Lower lobe of right lung (tissue), 2 donors: ENCODE measurements around the gene SLC36A1. TPM values are rescaled to one million over a fixed set of nuclear protein-coding genes. Genes with fewer than 3 reads are reported as not detected.

Source experiments
- ATAC-seq, 2 donors: fragments of 200-7000 bp; cut with Tn5 transposase; one replicate each; pipeline ENCODE4 v1.9.1; 2020 to 2022; ENCODE audit warnings: mild to moderate bottlenecking in 2 of 2, moderate library complexity in 2 of 2
- DNase-seq: peaks from one replicate; pipeline ENCODE4 v3.0.0-alpha.2; 2020
- H3K27ac ChIP-seq: fragments of 200-600 bp; one replicate; pipeline ENCODE4 v1.8.0; 2022
- H3K27me3 ChIP-seq: fragments of 200-600 bp; one replicate; pipeline ENCODE4 v1.8.0; 2022; ENCODE audit warnings: low read depth
- H3K36me3 ChIP-seq: fragments of 200-600 bp; one replicate; pipeline ENCODE4 v1.8.0; 2022; ENCODE audit warnings: mild to moderate bottlenecking
- H3K4me1 ChIP-seq: fragments of 200-600 bp; one replicate; pipeline ENCODE4 v1.8.0; 2022
- H3K4me3 ChIP-seq: fragments of 200-600 bp; one replicate; pipeline ENCODE4 v1.8.0; 2022; ENCODE audit warnings: mild to moderate bottlenecking
- H3K9me3 ChIP-seq: fragments of 200-600 bp; one replicate; pipeline ENCODE4 v1.8.0; 2022
- CTCF ChIP-seq: fragments of 200-600 bp; IDR thresholded peaks from one replicate; pipeline ENCODE4 v1.8.0; 2022; ENCODE audit warnings: antibody characterized with exemption, mild to moderate bottlenecking
- intact Hi-C: fragments of 100-400 bp; cut with DNase I; formaldehyde crosslinking; loops from one replicate; pipeline ENCODE4 v1.11.0; 2022
- total RNA-seq: library from RNA; stranded (reverse); fragmentation: NEBNext Ultra II Directional; extraction: Animal tissue kit (Norgen Biotek cat#: 25700); gene quantifications from one replicate; pipeline ENCODE4 v1.2.1, GENCODE V29; 2021
- donor health status: DM: no; HTN: yes; CAD: no; lungs with severe emphysema.

The SLC36A1 gene
- total RNA-seq, 1 donor from 2014 or later = 11.5 TPM

GRCh38 chr5:151449297-151449696 is 1.9 kb downstream of the SLC36A1 start:
- H3K4me3 ChIP-seq = peak overlapping the region; percentile 88
- H3K27me3 ChIP-seq = no peaks in the 10 kb centered on the region
- DNase-seq (no peak), ATAC-seq (no peak)
- intact Hi-C loops = loop anchor here (10.0 kb wide), 1 partner anchor 206 kb away; no protein-coding TSS in a partner anchor
- no peaks in the 10 kb centered on the region for H3K36me3 ChIP-seq
- peaks cover 21% of the 10 kb centered on the region for H3K4me1 ChIP-seq
- no peak overlapping the region for H3K27ac ChIP-seq
- no peak for TF ChIP-seq CTCF
- no peaks in the 10 kb centered on the region for H3K9me3 ChIP-seq

- ATAC-seq (no peak), DNase-seq (no peak)
- no peak for TF ChIP-seq CTCF
- intact Hi-C loops = loop anchor here (10.0 kb wide), 1 partner anchor 205 kb away; no protein-coding TSS in a partner anchor
- H3K4me1 ChIP-seq = peaks cover 21% of the 10 kb centered on the region
- no peaks in the 10 kb centered on the region for H3K36me3 ChIP-seq
- H3K27ac ChIP-seq = no peak overlapping the region
- H3K9me3 ChIP-seq = no peaks in the 10 kb centered on the region
- no peak overlapping the region for H3K4me3 ChIP-seq
- no peaks in the 10 kb centered on the region for H3K27me3 ChIP-seq
Measured at GRCh38 chr5:151449839-151450238, 2.4 kb downstream of the SLC36A1 start.

GRCh38 chr5:151450605-151451004 is 3.2 kb downstream of the SLC36A1 start:
- no peak for ATAC-seq
- no peak overlapping the region for H3K27ac ChIP-seq
- intact Hi-C loops = no loop called here

GRCh38 chr5:151451626-151452520 is 4.5 kb downstream of the SLC36A1 start:
- Histone ChIP-seq H3K9me3 (no peaks in the 10 kb centered on the region), H3K36me3 (no peaks in the 10 kb centered on the region), H3K4me1 (peaks cover 21% of the 10 kb centered on the region), H3K27me3 (no peaks in the 10 kb centered on the region), H3K27ac (no peak overlapping the region), H3K4me3 (no peak overlapping the region)
- no peak for DNase-seq
- intact Hi-C loops = no loop called here
- no peak for ATAC-seq
- TF ChIP-seq CTCF = no peak

More at GRCh38 chr5:151450605-151451004, 3.2 kb downstream of the SLC36A1 start:
- TF ChIP-seq CTCF = no peak
- Histone ChIP-seq H3K4me3 (no peak overlapping the region), H3K27me3 (no peaks in the 10 kb centered on the region), H3K9me3 (no peaks in the 10 kb centered on the region), H3K36me3 (no peaks in the 10 kb centered on the region), H3K4me1 (peaks cover 21% of the 10 kb centered on the region)
- no peak for DNase-seq

- H3K4me1 ChIP-seq = peaks cover 6% of the 10 kb centered on the region
- H3K27me3 ChIP-seq = no peaks in the 10 kb centered on the region
- no peak overlapping the region for H3K4me3 ChIP-seq
- H3K27ac ChIP-seq = no peak overlapping the region
- ATAC-seq (no peak), DNase-seq (no peak)
- intact Hi-C loops = no loop called here
- peaks cover 9% of the 10 kb centered on the region for H3K36me3 ChIP-seq
- no peaks in the 10 kb centered on the region for H3K9me3 ChIP-seq
- TF ChIP-seq CTCF = no peak
Measured at GRCh38 chr5:151454166-151454565, 6.8 kb downstream of the SLC36A1 start.
